Left ventricle myocardium inferior (tissue), 1 donor: Measurements from ENCODE around the gene TERB1. TPM values are rescaled to one million over a fixed set of nuclear protein-coding genes. Genes with fewer than 3 reads are reported as not detected.

Experiments used
- DNase-seq: peaks from one replicate; pipeline ENCODE4 v3.0.0-alpha.2; 2020
- H3K27ac ChIP-seq: fragments of 200-600 bp; replicated peaks from 2 replicates; pipeline ENCODE4 v1.8.0; 2021
- H3K27me3 ChIP-seq: fragments of 200-600 bp; 2 replicates; pipeline ENCODE4 v1.8.0; 2021; ENCODE audit warnings: low read depth
- H3K36me3 ChIP-seq: fragments of 200-600 bp; 2 replicates; pipeline ENCODE4 v1.8.0; 2021
- H3K4me1 ChIP-seq: fragments of 200-600 bp; 2 replicates; pipeline ENCODE4 v1.8.0; 2021
- H3K4me3 ChIP-seq: fragments of 200-600 bp; 2 replicates; pipeline ENCODE4 v1.8.0; 2021; ENCODE audit warnings: mild to moderate bottlenecking, moderate library complexity
- H3K9me3 ChIP-seq: fragments of 200-600 bp; replicated peaks from 2 replicates; pipeline ENCODE4 v1.8.0; 2021
- CTCF ChIP-seq: fragments of 200-600 bp; IDR thresholded peaks from 2 replicates; pipeline ENCODE4 v1.8.0; 2021; ENCODE audit warnings: antibody characterized with exemption, mild to moderate bottlenecking, borderline replicate concordance
- intact Hi-C: fragments of 100-400 bp; cut with micrococcal nuclease; formaldehyde crosslinking; loops from one replicate; pipeline ENCODE4 v1.11.0; 2022
- total RNA-seq: library from RNA; stranded (reverse); fragmentation: NEBNext Ultra II Directional; extraction: Animal tissue kit (Norgen Biotek cat#: 25700); gene quantifications from one replicate; pipeline ENCODE4 v1.2.1, GENCODE V29; 2021
- donor health status: DM: no; HTN: yes; CAD: no; lungs with severe emphysema.

Gene TERB1
- total RNA-seq, 1 donor from 2014 or later: not detected

GRCh38 chr16:66740010-66740409 lies 61.4 kb downstream of the TERB1 start:
- Histone ChIP-seq H3K4me1 (peaks cover 73% of the 10 kb centered on the region), H3K27ac (peak overlapping the region; percentile 87), H3K36me3 (peaks cover 64% of the 10 kb centered on the region), H3K4me3 (no peak overlapping the region), H3K27me3 (no peaks in the 10 kb centered on the region), H3K9me3 (no peaks in the 10 kb centered on the region)
- intact Hi-C loops: no loop called here
- no peak for DNase-seq
- peak; percentile 63 for TF ChIP-seq CTCF

GRCh38 chr16:66735891-66736290 lies 65.5 kb downstream of the TERB1 start:
- TF ChIP-seq CTCF: no peak
- no peak overlapping the region for H3K27ac ChIP-seq
- H3K4me3 ChIP-seq: no peak overlapping the region
- no peak for DNase-seq
- intact Hi-C loops: no loop called here
- H3K27me3 ChIP-seq: no peaks in the 10 kb centered on the region
- H3K36me3 ChIP-seq: peaks cover 75% of the 10 kb centered on the region
- H3K9me3 ChIP-seq: no peaks in the 10 kb centered on the region
- peaks cover 38% of the 10 kb centered on the region for H3K4me1 ChIP-seq

- no peak for TF ChIP-seq CTCF
Measured at GRCh38 chr16:66731101-66731500, 70.3 kb downstream of the TERB1 start.

GRCh38 chr16:66728804-66729203 lies 72.6 kb downstream of the TERB1 start:
- no peak for DNase-seq
- intact Hi-C loops: loop anchor here (10.0 kb wide), 1 partner anchor 136 kb away; no protein-coding TSS in a partner anchor
- Histone ChIP-seq H3K27ac (peak overlapping the region; percentile 0), H3K9me3 (no peaks in the 10 kb centered on the region), H3K4me1 (peaks cover 11% of the 10 kb centered on the region), H3K4me3 (no peak overlapping the region), H3K36me3 (peaks cover 92% of the 10 kb centered on the region), H3K27me3 (no peaks in the 10 kb centered on the region)
- TF ChIP-seq CTCF: no peak

More at GRCh38 chr16:66731101-66731500, 70.3 kb downstream of the TERB1 start:
- Histone ChIP-seq H3K9me3 (no peaks in the 10 kb centered on the region), H3K4me3 (no peak overlapping the region), H3K4me1 (peaks cover 11% of the 10 kb centered on the region), H3K36me3 (peaks cover 92% of the 10 kb centered on the region), H3K27ac (no peak overlapping the region), H3K27me3 (no peaks in the 10 kb centered on the region)
- intact Hi-C loops: no loop called here
- no peak for DNase-seq

- Histone ChIP-seq H3K27ac (peak overlapping the region; percentile 0), H3K36me3 (peaks cover 92% of the 10 kb centered on the region), H3K4me1 (peaks cover 11% of the 10 kb centered on the region), H3K27me3 (no peaks in the 10 kb centered on the region), H3K4me3 (no peak overlapping the region), H3K9me3 (no peaks in the 10 kb centered on the region)
- peak; percentile 80 for TF ChIP-seq CTCF
- DNase-seq: no peak
- intact Hi-C loops: loop anchor here (10.0 kb wide), 1 partner anchor 137 kb away; no protein-coding TSS in a partner anchor
Measured at GRCh38 chr16:66728117-66728787, 73.1 kb downstream of the TERB1 start.
